ENCODE measurements around the gene EIF3I.

The EIF3I gene

GRCh38 chr1:32266921-32267591 is 44.8 kb downstream of the EIF3I start:
- DNase-seq, result no peak

DNA sequence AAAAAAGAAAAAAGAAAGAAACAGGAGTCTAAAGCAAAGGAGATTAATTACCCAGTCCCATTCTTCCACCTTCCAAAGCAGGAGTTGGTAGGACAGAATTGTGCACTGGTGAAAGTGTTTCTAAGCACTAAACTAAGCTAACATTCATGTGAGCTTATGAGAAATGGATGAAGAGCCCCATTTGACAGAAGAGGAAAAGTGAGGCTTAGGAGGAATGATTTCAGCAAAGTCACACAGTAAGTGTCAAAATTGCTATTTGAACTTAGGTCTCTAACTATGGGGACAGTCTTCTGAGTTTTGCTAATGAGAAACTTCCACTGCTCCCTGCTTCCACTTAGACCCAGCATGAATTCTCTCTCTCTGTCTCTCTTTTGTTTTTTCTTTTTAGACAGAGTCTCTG is 47.5 kb downstream of the EIF3I start:
- no peak for DNase-seq

GRCh38 chr1:32272557-32273390 is 50.6 kb downstream of the EIF3I start:
- DNase-seq, result peak; percentile 40 to 50

- peak; percentile 84 to 87 for DNase-seq
Observed at GRCh38 chr1:32273391-32274208, 51.4 kb downstream of the EIF3I start.

DNA sequence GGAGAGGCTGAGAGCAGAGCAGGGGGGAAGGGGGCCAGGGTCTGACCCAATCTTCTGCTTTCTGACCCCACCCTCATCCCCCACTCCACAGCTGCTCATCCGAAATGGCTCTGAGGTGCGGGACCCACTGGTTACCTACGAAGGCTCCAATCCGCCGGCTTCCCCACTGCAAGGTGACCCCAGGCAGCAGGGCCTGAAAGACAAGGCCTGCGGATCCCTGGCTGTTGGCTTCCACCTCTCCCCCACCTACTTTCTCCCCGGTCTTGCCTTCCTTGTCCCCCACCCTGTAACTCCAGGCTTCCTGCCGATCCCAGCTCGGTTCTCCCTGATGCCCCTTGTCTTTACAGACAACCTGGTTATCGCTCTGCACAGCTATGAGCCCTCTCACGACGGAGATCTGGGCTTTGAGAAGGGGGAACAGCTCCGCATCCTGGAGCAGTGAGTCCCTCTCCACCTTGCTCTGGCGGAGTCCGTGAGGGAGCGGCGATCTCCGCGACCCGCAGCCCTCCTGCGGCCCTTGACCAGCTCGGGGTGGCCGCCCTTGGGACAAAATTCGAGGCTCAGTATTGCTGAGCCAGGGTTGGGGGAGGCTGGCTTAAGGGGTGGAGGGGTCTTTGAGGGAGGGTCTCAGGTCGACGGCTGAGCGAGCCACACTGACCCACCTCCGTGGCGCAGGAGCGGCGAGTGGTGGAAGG is 52.6 kb downstream of the EIF3I start:
- no peak for DNase-seq

DNA sequence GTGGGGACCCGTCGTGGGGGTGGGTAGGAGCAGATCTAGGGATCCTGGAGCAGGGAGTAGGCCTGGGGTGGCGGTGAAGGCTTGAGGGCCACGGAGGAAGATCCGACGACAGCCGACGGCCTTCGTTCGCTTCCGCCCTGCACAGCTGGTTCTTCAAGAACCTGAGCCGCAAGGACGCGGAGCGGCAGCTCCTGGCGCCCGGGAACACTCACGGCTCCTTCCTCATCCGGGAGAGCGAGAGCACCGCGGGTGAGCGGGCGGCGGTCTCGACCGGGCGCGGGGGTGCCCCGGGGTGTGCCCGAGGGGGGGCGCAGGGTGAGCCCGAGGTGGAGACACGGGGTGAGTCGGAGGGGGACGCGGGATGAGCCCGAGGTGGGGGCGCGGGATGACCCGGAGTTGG is 53.2 kb downstream of the EIF3I start:
- no peak for DNase-seq

- DNase-seq, result no peak
Observed at GRCh38 chr1:32276032-32276782, 54.0 kb downstream of the EIF3I start.
